NCI-H748 (cell line): Measurements from ENCODE around the gene REPS2.
A peak's percentile ranks its signal among the peaks of the same experiment; 100 is the strongest.

Experiments
- DNase-seq: peaks from one replicate; lab custom pipeline; 2025; ENCODE audit not compliant: unreplicated experiment; lab: John Stamatoyannopoulos, UW

The REPS2 gene

GRCh38 chrX:17077361-17077760, 130.9 kb downstream of the REPS2 start:
- no peak for DNase-seq

GRCh38 chrX:17078031-17078720, 131.7 kb downstream of the REPS2 start:
- DNase-seq, result no peak

DNA sequence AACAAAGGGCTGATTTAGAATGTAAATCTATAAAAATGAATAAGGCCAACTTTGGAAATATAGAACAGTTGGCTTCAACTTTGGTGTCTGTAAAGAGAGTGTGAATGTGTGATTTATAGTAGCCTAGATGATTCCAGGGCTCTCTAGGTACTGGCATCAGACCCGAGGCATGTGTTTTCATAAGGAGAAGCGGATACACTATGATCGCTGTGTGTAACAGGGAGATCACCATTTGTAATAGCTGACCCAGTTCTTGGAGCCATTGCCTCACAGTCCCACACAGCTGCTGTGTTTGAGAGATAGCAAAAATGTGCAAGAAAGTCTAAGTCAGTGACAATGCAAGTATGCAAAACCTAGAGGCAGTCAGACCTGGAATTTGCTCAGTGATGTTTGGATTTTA, 135.1 kb downstream of the REPS2 start:
- no peak for DNase-seq

GRCh38 chrX:17081968-17082367, 135.5 kb downstream of the REPS2 start:
- peak; percentile 30 for DNase-seq

DNA sequence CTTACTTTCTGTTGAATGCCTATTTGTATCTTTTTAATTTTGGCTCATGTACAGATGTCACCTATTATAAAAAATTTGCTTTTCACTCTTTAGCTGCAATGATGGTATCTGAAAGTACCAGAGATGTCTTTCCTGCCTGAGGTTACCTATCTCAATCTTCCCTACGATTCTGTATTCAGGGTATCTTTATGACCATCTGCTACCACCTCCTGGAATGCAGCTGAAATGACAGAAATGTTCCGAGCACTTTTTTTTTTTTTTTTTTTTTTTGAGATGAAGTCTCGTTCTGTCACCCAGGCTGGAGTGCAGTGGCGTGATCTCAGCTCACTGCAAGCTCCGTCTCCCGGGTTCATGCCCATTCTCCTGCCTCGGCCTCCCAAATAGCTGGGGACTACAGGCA, 136.4 kb downstream of the REPS2 start:
- DNase-seq, result peak; percentile 30

DNA sequence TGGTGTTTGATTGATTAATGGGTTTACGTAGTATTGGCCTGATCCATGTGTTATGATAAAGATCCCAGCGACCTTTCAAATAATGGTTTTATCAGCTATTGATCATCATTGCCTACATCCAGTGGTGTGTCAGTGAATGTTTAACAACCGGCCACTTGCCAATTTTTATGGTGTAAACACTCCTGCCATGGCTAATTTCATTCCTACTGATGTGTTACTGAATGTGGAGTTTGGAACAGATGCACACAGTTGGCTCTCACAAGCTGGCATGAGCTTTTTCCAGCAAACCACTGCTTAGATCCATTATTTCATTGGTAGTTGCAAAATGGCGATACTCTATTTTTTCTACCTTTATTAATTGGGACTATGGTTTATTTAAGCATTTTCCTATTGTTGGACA, 139.9 kb downstream of the REPS2 start:
- no peak for DNase-seq

DNA sequence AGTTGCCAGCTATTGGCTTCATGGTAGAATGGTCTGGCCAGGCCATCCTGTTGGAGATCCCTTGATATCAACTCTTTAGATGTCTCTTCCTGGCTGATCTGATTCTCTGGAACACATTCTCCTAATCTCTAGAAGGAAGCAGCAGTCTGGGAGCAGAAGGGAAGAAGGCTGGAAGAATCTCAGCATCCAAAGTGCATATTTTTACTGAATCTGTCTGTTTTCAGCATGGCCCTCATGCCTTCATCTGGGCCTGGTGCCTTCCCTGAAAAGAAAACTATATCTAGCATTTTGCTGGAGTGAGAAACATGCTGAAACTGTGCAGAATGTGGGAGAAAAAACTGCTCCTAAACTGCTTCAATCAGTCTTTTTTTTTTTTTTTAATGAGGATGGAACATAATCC, 148.7 kb downstream of the REPS2 start:
- no peak for DNase-seq

DNA sequence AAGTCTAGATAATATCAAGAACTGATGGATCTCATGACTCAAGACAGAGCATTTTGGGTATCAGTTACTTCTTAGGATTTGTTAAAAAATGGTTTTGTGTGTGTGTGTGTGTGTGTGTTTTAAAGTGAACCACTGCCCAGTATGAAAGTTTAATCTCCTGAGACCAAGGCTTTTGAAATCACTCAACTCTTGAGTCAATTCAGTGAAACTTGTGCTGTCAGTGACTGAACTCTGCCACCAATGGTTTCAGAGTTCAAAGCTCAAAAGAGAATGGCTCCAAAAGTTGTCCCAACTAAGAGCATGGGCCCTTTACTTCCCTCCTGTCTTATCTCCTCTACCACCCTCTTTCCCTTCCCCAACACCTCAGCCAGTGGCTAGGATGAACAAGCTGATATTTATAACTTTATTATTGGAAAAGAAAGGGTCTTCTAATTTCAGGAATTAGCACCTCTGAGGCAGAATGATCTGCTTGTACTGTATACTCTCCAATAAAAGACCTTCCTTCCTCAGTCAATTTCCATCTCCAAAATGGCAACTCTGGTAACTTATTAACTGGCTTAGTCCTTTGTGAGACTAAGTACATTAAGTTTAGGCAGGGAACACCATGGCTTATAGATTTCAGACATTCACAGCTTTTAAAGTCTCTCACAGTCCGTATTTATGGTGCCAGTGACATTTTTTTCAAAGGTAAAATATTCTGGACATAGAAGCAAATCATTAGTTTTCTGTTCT, 152.2 kb downstream of the REPS2 start:
- no peak for DNase-seq

- DNase-seq, result no peak
Measured at GRCh38 chrX:17104433-17104832, 158.0 kb downstream of the REPS2 start.

- DNase-seq, result no peak
Measured at GRCh38 chrX:17120816-17121215, 174.4 kb downstream of the REPS2 start.

DNA sequence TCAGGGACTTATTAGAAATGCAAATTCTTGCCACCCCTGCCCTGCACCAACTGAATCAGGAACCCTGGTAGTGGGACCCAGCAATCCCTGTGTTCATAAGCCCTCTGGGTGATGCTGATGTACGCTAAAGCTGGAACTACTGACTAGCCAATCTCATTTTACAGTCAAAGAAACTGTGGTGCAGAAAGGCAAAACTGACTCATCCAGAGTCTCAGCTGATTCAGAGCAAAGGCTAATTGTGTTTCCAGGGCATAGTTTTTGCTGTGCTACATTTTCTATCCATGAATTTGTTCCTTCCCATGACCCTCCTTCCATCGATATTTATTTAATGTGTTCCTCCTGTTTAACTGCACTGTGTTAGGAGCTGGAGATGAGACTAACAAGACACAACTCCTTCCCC, 207.5 kb downstream of the REPS2 start:
- no peak for DNase-seq

DNA sequence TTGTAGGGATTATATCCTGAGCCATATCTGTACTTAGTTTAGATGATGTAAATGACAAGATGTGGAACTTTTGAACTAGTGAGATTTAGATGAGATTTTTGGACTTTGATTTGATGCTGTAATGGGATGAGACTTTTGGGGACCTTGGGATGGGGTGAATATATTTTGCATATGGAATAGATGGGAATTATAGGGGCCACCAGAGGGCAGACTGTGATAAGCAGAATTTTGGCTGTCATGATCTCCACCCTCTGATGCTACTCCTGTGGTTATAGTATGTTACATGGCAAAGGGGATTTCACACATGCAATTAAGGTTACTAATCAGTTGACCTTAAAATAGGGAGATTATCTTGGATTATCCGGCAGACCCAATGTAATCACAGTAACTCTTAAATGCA, 214.5 kb downstream of the REPS2 start:
- peak; percentile 3 for DNase-seq

GRCh38 chrX:17161991-17162390, 215.5 kb downstream of the REPS2 start:
- DNase-seq, result no peak

DNA sequence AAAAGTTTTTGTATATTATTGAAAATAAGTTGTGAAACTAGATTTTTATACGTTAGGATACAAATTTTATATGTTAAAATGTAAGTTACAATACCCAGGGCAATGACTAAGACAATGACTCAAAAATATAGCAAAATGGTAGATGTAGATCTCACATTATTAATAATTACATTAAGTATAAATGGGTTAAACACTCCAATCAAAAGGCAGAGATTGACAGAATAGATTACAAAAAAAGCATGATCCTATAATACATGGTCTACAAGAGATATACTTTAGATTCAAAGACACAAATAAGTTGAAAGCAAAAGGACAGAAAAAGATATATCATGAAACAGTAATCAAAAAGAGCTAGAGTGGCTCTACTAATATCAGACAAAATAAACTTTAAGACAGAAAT, 217.6 kb downstream of the REPS2 start:
- no peak for DNase-seq

GRCh38 chrX:17164941-17165340, 218.5 kb downstream of the REPS2 start:
- no peak for DNase-seq

DNA sequence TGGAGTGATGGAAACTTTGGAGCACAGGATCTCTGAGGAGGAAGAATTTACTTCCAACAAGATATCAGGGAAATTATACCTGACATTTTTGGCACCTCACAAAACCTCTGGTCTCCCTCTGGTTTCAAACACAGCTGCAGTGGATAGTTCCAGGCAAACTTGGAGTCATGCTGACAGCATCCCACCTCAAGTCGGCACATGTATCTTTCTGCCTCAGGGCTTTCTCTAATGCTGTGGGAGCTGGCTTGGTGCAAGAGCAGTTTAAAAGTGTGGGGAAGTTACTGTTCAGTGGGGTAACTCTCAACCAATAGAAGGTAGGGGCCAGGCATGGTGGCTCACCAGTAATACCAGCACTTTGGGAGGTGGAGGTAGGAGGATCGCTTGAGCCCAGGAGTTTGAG, 221.5 kb downstream of the REPS2 start:
- no peak for DNase-seq

- no peak for DNase-seq
Measured at GRCh38 chrX:17170973-17171372, 224.5 kb downstream of the REPS2 start.

DNA sequence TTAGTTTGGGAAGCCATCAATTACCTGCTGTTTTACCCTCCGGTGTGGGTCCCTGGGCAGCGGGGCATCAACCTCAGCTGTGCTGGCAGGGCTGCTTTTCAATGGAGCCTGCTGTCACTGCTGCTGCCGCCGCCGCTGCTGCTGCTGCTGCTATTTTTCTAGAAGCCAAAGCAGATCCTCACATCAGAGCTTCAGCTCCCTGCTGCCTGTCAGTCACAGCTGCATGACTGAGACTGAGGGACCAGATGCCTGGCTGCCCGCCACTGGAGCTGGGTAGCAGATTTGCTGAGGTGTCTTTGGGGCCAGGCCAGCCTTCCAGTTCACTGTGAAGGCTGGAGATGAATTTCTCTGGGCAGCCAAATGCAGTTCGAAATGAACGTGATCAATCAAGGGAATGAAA, 228.2 kb downstream of the REPS2 start:
- DNase-seq, result no peak

GRCh38 chrX:17182317-17182716, 235.9 kb downstream of the REPS2 start:
- no peak for DNase-seq

GRCh38 chrX:17183566-17183965, 237.1 kb downstream of the REPS2 start:
- no peak for DNase-seq

DNA sequence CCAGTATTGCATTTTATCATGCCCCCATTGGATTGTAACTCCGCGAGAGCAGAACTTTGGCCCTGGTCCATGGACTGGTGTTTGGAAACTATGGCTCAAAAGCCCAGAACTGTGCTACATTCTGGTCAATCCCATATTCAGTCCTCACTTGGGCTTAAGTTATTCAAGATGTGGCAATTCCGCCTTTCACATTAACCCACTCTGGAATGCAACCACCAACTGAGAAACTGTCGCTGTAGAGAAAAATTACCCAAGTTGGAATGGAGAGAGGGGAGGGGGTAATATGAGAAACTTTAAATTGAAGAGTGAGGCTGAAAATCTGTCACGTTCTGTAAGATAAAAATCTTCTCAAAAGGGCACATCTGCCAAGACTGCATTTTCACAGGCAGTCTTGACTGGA, 239.0 kb downstream of the REPS2 start:
- DNase-seq, result no peak

DNA sequence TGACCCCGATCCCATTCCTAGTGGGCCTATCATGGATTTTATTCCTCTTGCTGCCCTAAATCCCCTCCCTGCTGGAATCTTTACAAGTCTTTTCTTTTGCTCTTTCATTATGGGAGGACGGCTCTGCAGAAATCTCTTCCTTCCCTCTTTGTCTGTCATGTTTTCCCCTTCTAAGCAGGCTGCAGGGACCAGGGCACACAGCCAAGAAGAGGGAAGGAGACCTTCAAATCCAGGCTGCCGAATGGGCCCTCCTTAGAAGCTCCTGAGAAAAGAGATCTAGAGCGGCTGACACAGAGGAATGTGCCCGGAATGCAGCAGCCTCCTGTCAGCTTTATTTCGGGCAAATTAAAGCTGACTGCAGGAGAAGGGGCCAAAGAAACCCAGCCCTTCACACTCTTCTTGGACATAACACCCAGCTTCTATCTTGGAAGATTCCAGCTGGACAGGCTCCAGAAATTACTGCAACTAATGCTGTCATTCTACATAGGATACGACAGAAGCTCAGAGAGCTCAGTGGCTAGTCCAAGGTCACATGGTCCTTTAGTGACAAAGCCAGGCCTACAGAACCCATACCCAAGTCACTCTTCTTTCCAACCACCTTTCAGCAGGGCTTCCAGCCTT, 240.8 kb downstream of the REPS2 start:
- DNase-seq, result no peak
